IMR-90 (cell line): ENCODE measurements around the gene CIITA.

Experiments used
- BHLHE40 ChIP-seq: fragments of 150-350 bp; IDR thresholded peaks from 2 replicates; pipeline ENCODE4 v1.6.1; 2016; ENCODE audit warnings: mild to moderate bottlenecking, low read depth, low read length
- CEBPB ChIP-seq: IDR thresholded peaks from 2 replicates; pipeline ENCODE4 v1.6.1; 2012; ENCODE audit warnings: low read depth, low read length, improper control_type of control experiment
- CTCF ChIP-seq: conservative IDR thresholded peaks from 2 replicates; pipeline ENCODE4 v1.5.1; 2012; ENCODE audit warnings: mild to moderate bottlenecking, low read depth, low read length, improper control_type of control experiment

- TF ChIP-seq CTCF: no peak
- no peak for TF ChIP-seq CEBPB
- TF ChIP-seq BHLHE40: no peak
These were observed 43.7 kb upstream of the CIITA start for GRCh38 chr16:10833271-10833670.
